ENCODE results near the gene PPFIA1.

GRCh38 chr11:70312401-70313357 is 42.2 kb downstream of the PPFIA1 start:
- TF ChIP-seq CTCF (IDR thresholded peaks at IDR 0.05; ENCODE audit: poor library complexity) (no peak), EZH2 (IDR thresholded peaks at IDR 0.05; ENCODE audit: borderline replicate concordance) (no peak)

Measured in hepatocyte (in vitro differentiated cells).